ENCODE data around the gene BAZ2B. TPM values are rescaled to one million over a fixed set of nuclear protein-coding genes. Genes with fewer than 3 reads are reported as not detected.

The BAZ2B gene
- total RNA-seq, 1 experiment from 2014 or later = 54.9 TPM

DNA sequence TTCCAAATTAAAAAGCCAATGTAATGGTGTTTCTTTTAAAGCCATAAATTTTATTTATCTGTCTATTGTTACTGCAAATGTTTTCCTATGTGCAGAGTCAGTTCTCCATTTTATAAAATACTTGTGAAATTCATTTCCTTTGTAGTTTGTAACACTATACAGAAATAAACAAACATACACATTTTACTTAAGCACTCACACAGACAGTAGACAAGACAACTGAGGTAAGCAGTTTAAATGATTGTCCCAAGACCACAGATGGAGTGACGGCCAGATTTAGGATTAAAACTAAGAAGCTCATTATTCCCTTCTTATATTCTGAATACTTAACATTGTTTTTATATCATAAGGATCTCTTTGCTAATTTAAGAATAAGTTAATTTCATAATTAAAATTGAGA is 100.9 kb downstream of the BAZ2B start:
- no peak overlapping the region for H3K4me2 ChIP-seq (ENCODE audit: insufficient read depth, insufficient read length, low read length)
- H3K36me3 Mint-ChIP-seq (ENCODE audit: insufficient read depth in 1 of 3, low read depth in 3 of 3) = 0 out of 7 replicates have a peak, but pooled peaks cover 0 to 5% (median 0%) of the 10 kb centered on the region in 3 experiments
- H3K27ac Mint-ChIP-seq = peak overlapping the region in 1 of 3 experiments; percentile 53; a peak in 1 of 7 replicates

More for the DNA sequence above, 100.9 kb downstream of the BAZ2B start:
- Histone ChIP-seq H2BK15ac (ENCODE audit: low read depth, low read length) (no peak overlapping the region), H2BK120ac (ENCODE audit: low read depth, low read length, poor library complexity, severe bottlenecking) (no peak overlapping the region), H2BK5ac (ENCODE audit: insufficient read length, low read length) (no peak overlapping the region), H3T11ph (ENCODE audit: low read length) (no peak overlapping the region), H3K23ac (ENCODE audit: insufficient read length, low read depth, low read length) (no peak overlapping the region), H3K27ac (ENCODE audit: insufficient read length, low read depth, low read length) (no peak overlapping the region), H3K9ac (ENCODE audit: extremely low read depth, insufficient read length, low read length) (no peak overlapping the region), H2AFZ (ENCODE audit: low read length) (no peak overlapping the region), H3K56ac (ENCODE audit: insufficient read length, low read depth, low read length) (no peak overlapping the region), H3K23me2 (ENCODE audit: insufficient read length, low read depth, low read length, poor library complexity, severe bottlenecking) (no peaks in the 10 kb centered on the region), H2AK5ac (ENCODE audit: insufficient read length, low read length) (no peak overlapping the region), H3K79me1 (ENCODE audit: insufficient read depth, low read depth, low read length, poor library complexity, severe bottlenecking) (no peaks in the 10 kb centered on the region), H2BK20ac (ENCODE audit: low read depth, low read length, poor library complexity, severe bottlenecking) (no peak overlapping the region), H4K8ac (replicated peaks; ENCODE audit: insufficient read length, low read depth, low read length) (no peak overlapping the region), H3K27me3 (ENCODE audit: insufficient read depth, low read length) (no peaks in the 10 kb centered on the region), H4K20me1 (ENCODE audit: control insufficient read depth, insufficient read depth, insufficient read length) (no peaks in the 10 kb centered on the region), H3K18ac (ENCODE audit: insufficient read length, low read depth, low read length) (no peak overlapping the region), H3K4ac (ENCODE audit: low read depth, low read length) (no peak overlapping the region), H3K14ac (ENCODE audit: insufficient read depth, low read length) (no peak overlapping the region), H3K79me2 (ENCODE audit: insufficient read depth, low read length) (no peaks in the 10 kb centered on the region; the same call in 1 of the 2 replicates), H3K9me3 (ENCODE audit: control insufficient read depth, low read depth, low read length) (no peaks in the 10 kb centered on the region), H4K5ac (ENCODE audit: insufficient read length, low read depth, low read length) (no peak overlapping the region), H2BK12ac (ENCODE audit: insufficient read length, low read depth, low read length) (no peak overlapping the region), H4K91ac (ENCODE audit: insufficient read length, low read depth, low read length) (no peak overlapping the region), H3K4me1 (ENCODE audit: insufficient read depth, low read length) (no peaks in the 10 kb centered on the region)
- Mint-ChIP-seq H3K9me3 (no peaks in the 10 kb centered on the region), H3K4me1 (peaks cover 20 to 27% of the 10 kb centered on the region in 2 experiments), H3K27me3 (ENCODE audit: low read depth) (no peaks in the 10 kb centered on the region), H3K4me3 (peak overlapping the region in 1 of 2 experiments; percentile 58; a peak in 2 of 5 replicates)
- DNase-seq = no peak
- TF ChIP-seq, protein P1, sequence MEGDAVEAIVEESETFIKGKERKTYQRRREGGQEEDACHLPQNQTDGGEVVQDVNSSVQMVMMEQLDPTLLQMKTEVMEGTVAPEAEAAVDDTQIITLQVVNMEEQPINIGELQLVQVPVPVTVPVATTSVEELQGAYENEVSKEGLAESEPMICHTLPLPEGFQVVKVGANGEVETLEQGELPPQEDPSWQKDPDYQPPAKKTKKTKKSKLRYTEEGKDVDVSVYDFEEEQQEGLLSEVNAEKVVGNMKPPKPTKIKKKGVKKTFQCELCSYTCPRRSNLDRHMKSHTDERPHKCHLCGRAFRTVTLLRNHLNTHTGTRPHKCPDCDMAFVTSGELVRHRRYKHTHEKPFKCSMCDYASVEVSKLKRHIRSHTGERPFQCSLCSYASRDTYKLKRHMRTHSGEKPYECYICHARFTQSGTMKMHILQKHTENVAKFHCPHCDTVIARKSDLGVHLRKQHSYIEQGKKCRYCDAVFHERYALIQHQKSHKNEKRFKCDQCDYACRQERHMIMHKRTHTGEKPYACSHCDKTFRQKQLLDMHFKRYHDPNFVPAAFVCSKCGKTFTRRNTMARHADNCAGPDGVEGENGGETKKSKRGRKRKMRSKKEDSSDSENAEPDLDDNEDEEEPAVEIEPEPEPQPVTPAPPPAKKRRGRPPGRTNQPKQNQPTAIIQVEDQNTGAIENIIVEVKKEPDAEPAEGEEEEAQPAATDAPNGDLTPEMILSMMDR (conservative IDR thresholded peaks at IDR 0.05) = no peak
- WGBS (ENCODE audit: extremely low coverage, insufficient read length, low lambda C conversion rate) = no CpG with 5 or more reads among the region's 1 CpG

All from H9 (cell line).